OCI-LY3 (cell line): ENCODE results near the gene DLX4.

Source experiments
- H2AFZ ChIP-seq: fragments of 200-600, 300-600 bp; shearing (Covaris generic); 2 replicates; pipeline ENCODE4 v1.6.0; 2014; ENCODE audit warnings: antibody characterized with exemption, low read depth, low read length
- H3K27ac ChIP-seq: fragments of 200-600, 300-600 bp; sonication (generic); 2 replicates; pipeline ENCODE4 v1.5.1; 2014; ENCODE audit warnings: mild to moderate bottlenecking, low read length, moderate library complexity, mixed read lengths
- H3K27me3 ChIP-seq: fragments of 200-600, 300-600 bp; sonication (generic); 2 replicates; pipeline ENCODE4 v1.6.1; 2014; ENCODE audit warnings: low read depth, low read length, mixed read lengths
- H3K36me3 ChIP-seq: fragments of 200-600, 300-600 bp; sonication (generic); replicated peaks from 2 replicates; pipeline ENCODE3; 2014; ENCODE audit warnings: low read depth, low read length, mixed read lengths
- H3K4me1 ChIP-seq: fragments of 300-600, 200-600 bp; sonication (generic); 2 replicates; pipeline ENCODE4 v1.6.1; 2014; ENCODE audit warnings: low read length, mixed read lengths
- H3K4me2 ChIP-seq: fragments of 200-600, 300-600 bp; sonication (generic); 2 replicates; pipeline ENCODE4 v1.6.1; 2014; ENCODE audit warnings: low read length, mixed read lengths
- H3K4me3 ChIP-seq: fragments of 300-600, 200-600 bp; sonication (generic); 2 replicates; pipeline ENCODE4 v1.5.1; 2014; ENCODE audit warnings: antibody characterized with exemption, mild to moderate bottlenecking, low read length, moderate library complexity
- H3K79me2 ChIP-seq: fragments of 300-600, 200-600 bp; shearing (Covaris generic); 2 replicates; pipeline ENCODE4 v1.6.1; 2014; ENCODE audit warnings: mild to moderate bottlenecking, low read length, mixed read lengths
- H3K9ac ChIP-seq: fragments of 300-600, 200-600 bp; shearing (Covaris generic); 2 replicates; pipeline ENCODE4 v1.6.0; 2014; ENCODE audit warnings: mild to moderate bottlenecking, low read length, moderate library complexity
- H3K9me3 ChIP-seq: fragments of 200-600, 300-600 bp; shearing (Covaris generic); 2 replicates; pipeline ENCODE4 v1.6.1; 2014; ENCODE audit warnings: low read length, mixed read lengths; ENCODE audit not compliant: insufficient read depth
- H4K20me1 ChIP-seq: fragments of 200-600, 300-600 bp; sonication (generic); 2 replicates; pipeline ENCODE4 v1.6.1; 2016; ENCODE audit warnings: low read length, mixed read lengths; ENCODE audit not compliant: insufficient read depth
- EZH2phosphoT487 ChIP-seq: fragments of 200-600 bp; shearing (Covaris generic); IDR thresholded peaks from 2 replicates; pipeline ENCODE4 v1.6.1; 2018; ENCODE audit warnings: antibody characterized with exemption, mixed run types, low read depth
- TF ChIP-seq, protein P1 (sequence below): fragments of 200-600, 300-600 bp; sonication (generic); IDR thresholded peaks from 2 replicates; pipeline ENCODE4 v1.5.1; 2014; ENCODE audit warnings: antibody characterized with exemption, low read length, low read depth

DLX4 gene, protein sequence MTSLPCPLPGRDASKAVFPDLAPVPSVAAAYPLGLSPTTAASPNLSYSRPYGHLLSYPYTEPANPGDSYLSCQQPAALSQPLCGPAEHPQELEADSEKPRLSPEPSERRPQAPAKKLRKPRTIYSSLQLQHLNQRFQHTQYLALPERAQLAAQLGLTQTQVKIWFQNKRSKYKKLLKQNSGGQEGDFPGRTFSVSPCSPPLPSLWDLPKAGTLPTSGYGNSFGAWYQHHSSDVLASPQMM

GRCh38 chr17:49969134-49969759 lies at the start of gene DLX4:
Gene DLX4, plus strand, starts transcription at chr17:49969190. Its CDS starts 279 bp downstream, at chr17:49969469.
- no peaks in the 10 kb centered on the region for H3K79me2 ChIP-seq
- no peaks in the 10 kb centered on the region for H3K9me3 ChIP-seq
- H3K9ac ChIP-seq, result peak within 1 kb of the TSS; percentile 98
- H3K4me3 ChIP-seq, result peak within 1 kb of the TSS; percentile 97
- H3K27me3 ChIP-seq, result peaks cover 10% of the 10 kb centered on the region
- H3K27ac ChIP-seq, result peak within 1 kb of the TSS; percentile 63
- no peak for TF ChIP-seq EZH2phosphoT487
- TF ChIP-seq, protein P1, sequence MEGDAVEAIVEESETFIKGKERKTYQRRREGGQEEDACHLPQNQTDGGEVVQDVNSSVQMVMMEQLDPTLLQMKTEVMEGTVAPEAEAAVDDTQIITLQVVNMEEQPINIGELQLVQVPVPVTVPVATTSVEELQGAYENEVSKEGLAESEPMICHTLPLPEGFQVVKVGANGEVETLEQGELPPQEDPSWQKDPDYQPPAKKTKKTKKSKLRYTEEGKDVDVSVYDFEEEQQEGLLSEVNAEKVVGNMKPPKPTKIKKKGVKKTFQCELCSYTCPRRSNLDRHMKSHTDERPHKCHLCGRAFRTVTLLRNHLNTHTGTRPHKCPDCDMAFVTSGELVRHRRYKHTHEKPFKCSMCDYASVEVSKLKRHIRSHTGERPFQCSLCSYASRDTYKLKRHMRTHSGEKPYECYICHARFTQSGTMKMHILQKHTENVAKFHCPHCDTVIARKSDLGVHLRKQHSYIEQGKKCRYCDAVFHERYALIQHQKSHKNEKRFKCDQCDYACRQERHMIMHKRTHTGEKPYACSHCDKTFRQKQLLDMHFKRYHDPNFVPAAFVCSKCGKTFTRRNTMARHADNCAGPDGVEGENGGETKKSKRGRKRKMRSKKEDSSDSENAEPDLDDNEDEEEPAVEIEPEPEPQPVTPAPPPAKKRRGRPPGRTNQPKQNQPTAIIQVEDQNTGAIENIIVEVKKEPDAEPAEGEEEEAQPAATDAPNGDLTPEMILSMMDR, result no peak
- H2AFZ ChIP-seq, result peak within 1 kb of the TSS; percentile 90
- no peaks in the 10 kb centered on the region for H3K36me3 ChIP-seq
- peak within 1 kb of the TSS; percentile 92 for H3K4me2 ChIP-seq
- no peaks in the 10 kb centered on the region for H4K20me1 ChIP-seq
- H3K4me1 ChIP-seq, result peaks cover 6% of the 10 kb centered on the region; the same call in 1 of the 2 replicates

DNA sequence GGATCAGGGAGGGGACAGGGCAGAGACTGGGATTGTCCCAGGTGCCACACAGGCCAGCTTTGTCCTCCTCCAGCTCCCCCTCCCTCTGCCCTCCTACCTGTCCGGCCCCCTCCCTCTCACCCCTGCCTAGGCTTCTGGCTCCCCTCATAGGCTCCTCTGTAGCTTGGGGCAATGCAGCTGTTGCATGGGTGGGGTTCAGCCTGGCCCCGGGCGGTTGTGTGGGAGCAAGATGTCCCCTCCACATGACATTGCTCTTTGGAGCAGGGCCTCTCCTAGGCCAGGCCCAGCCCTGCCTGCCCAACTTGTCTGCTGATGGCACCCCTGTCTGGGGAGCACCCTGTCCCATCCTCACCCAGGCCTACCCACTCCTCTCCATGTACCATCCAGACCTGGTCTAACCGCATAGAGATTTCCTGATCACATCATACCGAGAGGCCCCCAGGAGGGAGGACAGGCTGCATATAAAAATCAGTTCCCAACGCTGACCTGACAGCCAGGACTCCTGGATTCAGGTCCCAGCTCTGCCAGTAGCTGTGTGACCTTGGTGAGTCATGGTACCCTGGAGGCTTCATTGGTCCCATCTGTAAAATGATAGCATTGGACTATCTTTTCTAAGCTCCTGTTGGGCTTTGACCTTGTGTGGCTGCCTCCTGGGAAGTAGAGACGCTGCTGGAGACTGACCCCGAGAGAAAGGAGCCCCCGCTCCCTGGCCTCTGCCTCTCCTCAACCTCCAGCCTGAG lies 48.8 kb upstream of the DLX4 start:
- H3K4me1 ChIP-seq, result no peaks in the 10 kb centered on the region
- no peak overlapping the region for H3K9ac ChIP-seq
- no peak overlapping the region for H2AFZ ChIP-seq
- no peaks in the 10 kb centered on the region for H3K36me3 ChIP-seq
- H3K4me3 ChIP-seq, result no peak overlapping the region
- no peaks in the 10 kb centered on the region for H3K79me2 ChIP-seq
- no peak overlapping the region for H3K4me2 ChIP-seq
- H4K20me1 ChIP-seq, result no peaks in the 10 kb centered on the region
- TF ChIP-seq, protein P1, result no peak
- TF ChIP-seq EZH2phosphoT487, result no peak
- H3K9me3 ChIP-seq, result no peaks in the 10 kb centered on the region
- H3K27ac ChIP-seq, result no peak overlapping the region
- peaks cover 22% of the 10 kb centered on the region for H3K27me3 ChIP-seq

- no peak overlapping the region for H3K27ac ChIP-seq
- H3K27me3 ChIP-seq, result peaks cover 8% of the 10 kb centered on the region; the same call in 1 of the 2 replicates
- TF ChIP-seq, protein P1, result no peak
- no peak for TF ChIP-seq EZH2phosphoT487
- no peak overlapping the region for H3K4me3 ChIP-seq
- H3K9ac ChIP-seq, result no peak overlapping the region
- H3K79me2 ChIP-seq, result no peaks in the 10 kb centered on the region
- H3K4me2 ChIP-seq, result no peak overlapping the region
- H2AFZ ChIP-seq, result no peak overlapping the region
- H4K20me1 ChIP-seq, result no peaks in the 10 kb centered on the region
- H3K9me3 ChIP-seq, result no peaks in the 10 kb centered on the region
- H3K36me3 ChIP-seq, result no peaks in the 10 kb centered on the region
- H3K4me1 ChIP-seq, result no peaks in the 10 kb centered on the region
These were observed 46.9 kb upstream of the DLX4 start for GRCh38 chr17:49922095-49922494.

GRCh38 chr17:49924116-49924515 lies 44.9 kb upstream of the DLX4 start:
- no peak overlapping the region for H3K9ac ChIP-seq

More at GRCh38 chr17:49924116-49924515, 44.9 kb upstream of the DLX4 start:
- H3K9me3 ChIP-seq, result no peaks in the 10 kb centered on the region
- H3K27me3 ChIP-seq, result peaks cover 18% of the 10 kb centered on the region
- H3K4me3 ChIP-seq, result no peak overlapping the region
- TF ChIP-seq, protein P1, result no peak
- no peak for TF ChIP-seq EZH2phosphoT487
- no peak overlapping the region for H3K4me2 ChIP-seq
- H2AFZ ChIP-seq, result no peak overlapping the region
- H3K27ac ChIP-seq, result no peak overlapping the region
- H3K4me1 ChIP-seq, result no peaks in the 10 kb centered on the region
- H3K79me2 ChIP-seq, result no peaks in the 10 kb centered on the region
- no peaks in the 10 kb centered on the region for H4K20me1 ChIP-seq
- no peaks in the 10 kb centered on the region for H3K36me3 ChIP-seq
